BJ (cell line): Measurements from ENCODE around the gene SPARC. TPM values are rescaled to one million over a fixed set of nuclear protein-coding genes. Genes with fewer than 3 reads are reported as not detected.

Experiments
- CTCF ChIA-PET: fragments of 350-600 bp; formaldehyde crosslinking; extraction: SDS; loops from one replicate; lab custom pipeline; 2021; ENCODE audit warnings: antibody characterized with exemption, inconsistent platforms; lab: Yijun Ruan, JAX
- POLR2A ChIA-PET: fragments of 300-600 bp; sonication (Branson Sonifier 250); formaldehyde crosslinking; extraction: SDS; loops from one replicate; lab custom pipeline; 2021; ENCODE audit warnings: antibody characterized with exemption; lab: Charles Lee
- DNase-seq: peaks from one replicate; pipeline ENCODE4 v3.0.0-alpha.2; 2011; ENCODE audit warnings: low read depth
- H3K27me3 ChIP-seq: 2 replicates; pipeline ENCODE4 v1.6.0; 2011; ENCODE audit warnings: low read length; ENCODE audit not compliant: control insufficient read depth, insufficient read depth
- H3K36me3 ChIP-seq: 2 replicates; pipeline ENCODE4 v1.5.1; 2011; ENCODE audit warnings: low read length; ENCODE audit not compliant: control insufficient read depth, insufficient read depth
- H3K4me3 ChIP-seq: 2 replicates; pipeline ENCODE4 v1.5.1; 2011; ENCODE audit warnings: low read depth, mild to moderate bottlenecking, control low read depth, low read length
- CTCF ChIP-seq: IDR thresholded peaks from 2 replicates; pipeline ENCODE4 v1.5.1; 2011; ENCODE audit warnings: low read depth, mild to moderate bottlenecking, control low read depth, inconsistent platforms, low read length, moderate library complexity; ENCODE audit not compliant: insufficient read depth
- polyA plus RNA-seq: library from polyadenylated mRNA; depleted of rRNA; stranded (reverse); fragments of >200 nt; gene quantifications from 2 replicates; pipeline ENCODE4 v1.2.3, GENCODE V29; 2011

The SPARC gene
- polyA plus RNA-seq, 1 experiment, result 17,277 TPM

- Histone ChIP-seq H3K36me3 (peaks cover 9% of the 10 kb centered on the region; the same call in 1 of the 2 replicates), H3K27me3 (no peaks in the 10 kb centered on the region), H3K4me3 (peak overlapping the region; percentile 83)
- ChIA-PET POLR2A (interaction anchor here (0.8 to 4.0 kb wide), 12 partner anchors 10 to 85 kb away, joined by 3 to 62 read pairs (median 14); partner anchors contain the start of gene G3BP1), CTCF (interaction anchor here (0.9 to 4.8 kb wide), 8 partner anchors 10 to 54 kb away, joined by 3 to 59 read pairs (median 5); no protein-coding TSS in a partner anchor)
- TF ChIP-seq CTCF, result no peak
- DNase-seq, result no peak
Measured at GRCh38 chr5:151685749-151686673, 704 bp downstream of the SPARC start.

GRCh38 chr5:151684690-151685361, 1.9 kb downstream of the SPARC start:
- TF ChIP-seq CTCF, result peak; percentile 46; the same call in 1 of the 2 replicates
- POLR2A ChIA-PET, result interaction anchor here (0.7 to 4.0 kb wide), 11 partner anchors 11 to 226 kb away, joined by 3 to 38 read pairs (median 7); no protein-coding TSS in a partner anchor
- Histone ChIP-seq H3K27me3 (no peaks in the 10 kb centered on the region), H3K4me3 (peak overlapping the region; percentile 83), H3K36me3 (peaks cover 10% of the 10 kb centered on the region)
- peak; percentile 94 for DNase-seq
- CTCF ChIA-PET, result interaction anchor here (1.0 to 8.0 kb wide), 10 partner anchors 12 to 86 kb away, joined by 3 to 59 read pairs (median 6); partner anchors contain the start of gene G3BP1

GRCh38 chr5:151683986-151684588, 2.6 kb downstream of the SPARC start:
- no peak for DNase-seq
- Histone ChIP-seq H3K36me3 (peaks cover 13% of the 10 kb centered on the region), H3K4me3 (peak overlapping the region; percentile 83), H3K27me3 (no peaks in the 10 kb centered on the region)
- TF ChIP-seq CTCF, result no peak
- ChIA-PET CTCF (interaction anchor here (1.0 to 8.0 kb wide), 10 partner anchors 12 to 87 kb away, joined by 3 to 59 read pairs (median 6); partner anchors contain the start of gene G3BP1), POLR2A (interaction anchor here (0.8 to 4.0 kb wide), 7 partner anchors 12 to 90 kb away, joined by 3 to 38 read pairs (median 14); no protein-coding TSS in a partner anchor)

GRCh38 chr5:151683444-151683843, 3.3 kb downstream of the SPARC start:
- DNase-seq, result no peak
- H3K27me3 ChIP-seq, result no peaks in the 10 kb centered on the region
- peak overlapping the region; percentile 83 for H3K4me3 ChIP-seq
- CTCF ChIA-PET, result interaction anchor here (1.5 to 8.0 kb wide), 8 partner anchors 12 to 57 kb away, joined by 4 to 59 read pairs (median 21); no protein-coding TSS in a partner anchor
- POLR2A ChIA-PET, result interaction anchor here (1.2 to 4.0 kb wide), 7 partner anchors 13 to 91 kb away, joined by 3 to 38 read pairs (median 14); no protein-coding TSS in a partner anchor
- peaks cover 16% of the 10 kb centered on the region for H3K36me3 ChIP-seq
- TF ChIP-seq CTCF, result no peak
